Natural killer cell (primary cell): ENCODE results near the gene CRIM1. TPM values are rescaled to one million over a fixed set of nuclear protein-coding genes. Genes with fewer than 3 reads are reported as not detected.

ENCODE experiments used
- ATAC-seq, 3 donors: fragments of 150-1000 bp in 2 of 3; fragments of 200-7000 bp in 1 of 3; cut with Tn5 transposase; 1 replicate in 1 of 3; 2 replicates in 2 of 3; pipeline ENCODE4 v1.10.0; 2021; ENCODE audit warnings: mild to moderate bottlenecking in 2 of 3, moderate library complexity in 2 of 3
- DNase-seq, 2 donors: peaks; one replicate each; pipeline versions ENCODE4 v3.0.0 to v3.0.0-alpha.2; 2013 to 2021; ENCODE audit warnings: mixed read lengths in 1 of 2
- H3K27ac ChIP-seq: one replicate; pipeline ENCODE4 v1.5.1; 2013; ENCODE audit warnings: mild to moderate bottlenecking, low read length
- H3K27me3 ChIP-seq: one replicate; pipeline ENCODE4 v1.6.1; 2013; ENCODE audit warnings: low read length; ENCODE audit not compliant: control insufficient read depth, insufficient read depth
- H3K36me3 ChIP-seq: one replicate; pipeline ENCODE4 v1.6.1; 2013; ENCODE audit warnings: low read length; ENCODE audit not compliant: control insufficient read depth, insufficient read depth
- H3K4me1 ChIP-seq: one replicate; pipeline ENCODE4 v1.6.1; 2013; ENCODE audit warnings: low read length; ENCODE audit not compliant: control insufficient read depth, insufficient read depth
- H3K4me3 ChIP-seq: one replicate; pipeline ENCODE4 v1.5.1; 2013; ENCODE audit warnings: low read length
- H3K9me3 ChIP-seq: one replicate; pipeline ENCODE4 v1.6.1; 2013; ENCODE audit warnings: low read length; ENCODE audit not compliant: control insufficient read depth, insufficient read depth
- H3K27ac Mint-ChIP-seq, 2 donors: one replicate each; pipeline ENCODE4 v1.8.0; 2022; ENCODE audit warnings: mild to moderate bottlenecking in 2 of 2, mixed read lengths in 2 of 2, moderate library complexity in 1 of 2
- H3K27me3 Mint-ChIP-seq, 2 donors: one replicate each; pipeline ENCODE4 v1.8.0; 2022; ENCODE audit warnings: low read depth in 2 of 2, mixed read lengths in 2 of 2
- H3K36me3 Mint-ChIP-seq: one replicate; pipeline ENCODE4 v1.8.0; 2022; ENCODE audit warnings: mixed read lengths
- H3K4me1 Mint-ChIP-seq, 2 donors: one replicate each; pipeline ENCODE4 v1.8.0; 2022; ENCODE audit warnings: mixed read lengths in 2 of 2
- H3K4me3 Mint-ChIP-seq: one replicate; pipeline ENCODE4 v1.8.0; 2022; ENCODE audit warnings: mild to moderate bottlenecking, moderate library complexity, mixed read lengths
- H3K9me3 Mint-ChIP-seq, 2 donors: one replicate each; pipeline ENCODE4 v1.8.0; 2022; ENCODE audit warnings: mixed read lengths in 2 of 2
- CTCF ChIP-seq: fragments of 200-600 bp; IDR thresholded peaks from one replicate; pipeline ENCODE4 v1.8.0; 2022; ENCODE audit warnings: antibody characterized with exemption
- WGBS: methylation state at CpG from one replicate; pipeline ENCODE4 v1.1.7; 2013; ENCODE audit warnings: missing lambda C conversion rate; ENCODE audit not compliant: insufficient coverage; 5-methylcytosine and 5-hydroxymethylcytosine counted together
- intact Hi-C: fragments of 100-400 bp; cut with micrococcal nuclease; formaldehyde crosslinking; loops from one replicate; pipeline ENCODE4 v1.14.2; 2022
- total RNA-seq, 4 donors: library from RNA; stranded (reverse); fragments of 120-200 nt in 1 of 4; gene quantifications; one replicate each; pipeline versions ENCODE4 v1.2.3 to v1.2.4, GENCODE V29; 2013 to 2022

CRIM1 gene
- total RNA-seq, 3 donors from 2014 or later (not counting 1 experiment from before 2014, with no cell fraction given), result 19.3 to 34.1 (median 32.9) TPM

GRCh38 chr2:36560726-36561125 lies 205.1 kb downstream of the CRIM1 start:
- no peak overlapping the region for H3K27ac Mint-ChIP-seq
- no peak overlapping the region for H3K4me3 Mint-ChIP-seq
- no peaks in the 10 kb centered on the region for H3K27me3 ChIP-seq
- intact Hi-C loops, result no loop called here
- no peak overlapping the region for H3K4me3 ChIP-seq
- no peak for TF ChIP-seq CTCF
- H3K36me3 Mint-ChIP-seq, result no peaks in the 10 kb centered on the region
- H3K27me3 Mint-ChIP-seq, result no peaks in the 10 kb centered on the region
- no peak for ATAC-seq
- H3K36me3 ChIP-seq, result peaks cover 24% of the 10 kb centered on the region
- H3K4me1 ChIP-seq, result no peaks in the 10 kb centered on the region
- H3K4me1 Mint-ChIP-seq, result peaks cover 10 to 22% of the 10 kb centered on the region in 2 donors
- DNase-seq, result no peak
- 99% methylated on average over 5 of the region's 5 CpGs for whole genome bisulfite sequencing
- no peaks in the 10 kb centered on the region for H3K9me3 Mint-ChIP-seq
- H3K27ac ChIP-seq, result no peak overlapping the region
- no peaks in the 10 kb centered on the region for H3K9me3 ChIP-seq

- Mint-ChIP-seq H3K27me3 (no peaks in the 10 kb centered on the region), H3K4me1 (peaks cover 10 to 22% of the 10 kb centered on the region in 2 donors), H3K9me3 (no peaks in the 10 kb centered on the region), H3K27ac (no peak overlapping the region), H3K4me3 (no peak overlapping the region), H3K36me3 (no peaks in the 10 kb centered on the region)
- intact Hi-C loops, result no loop called here
- DNase-seq (no peak), ATAC-seq (no peak)
- 88% methylated on average over 7 of the region's 8 CpGs for WGBS
- Histone ChIP-seq H3K36me3 (peaks cover 23% of the 10 kb centered on the region), H3K27me3 (no peaks in the 10 kb centered on the region), H3K4me1 (no peaks in the 10 kb centered on the region), H3K27ac (no peak overlapping the region), H3K9me3 (no peaks in the 10 kb centered on the region), H3K4me3 (no peak overlapping the region)
- TF ChIP-seq CTCF, result no peak
Measured at GRCh38 chr2:36561237-36561944, 205.8 kb downstream of the CRIM1 start.

GRCh38 chr2:36562240-36562639 lies 206.7 kb downstream of the CRIM1 start:
- H3K27ac ChIP-seq, result no peak overlapping the region
- Mint-ChIP-seq H3K27ac (no peak overlapping the region), H3K4me1 (peaks cover 10 to 22% of the 10 kb centered on the region in 2 donors), H3K9me3 (no peaks in the 10 kb centered on the region), H3K4me3 (no peak overlapping the region), H3K36me3 (no peaks in the 10 kb centered on the region), H3K27me3 (no peaks in the 10 kb centered on the region)
- no peaks in the 10 kb centered on the region for H3K27me3 ChIP-seq
- no peak for TF ChIP-seq CTCF
- H3K9me3 ChIP-seq, result no peaks in the 10 kb centered on the region
- intact Hi-C loops, result no loop called here
- H3K4me1 ChIP-seq, result no peaks in the 10 kb centered on the region
- ATAC-seq (no peak), DNase-seq (no peak)
- 100% methylated on average over 1 of the region's 1 CpG for WGBS
- H3K4me3 ChIP-seq, result no peak overlapping the region
- peaks cover 24% of the 10 kb centered on the region for H3K36me3 ChIP-seq
